K562 (cell line): ENCODE measurements around the gene FBXO9. TPM values are rescaled to one million over a fixed set of nuclear protein-coding genes. Genes with fewer than 3 reads are reported as not detected.

ENCODE experiments used
- ATAC-seq: fragments of 200-7000 bp; cut with Tn5 transposase; 3 replicates; pipeline ENCODE4 v1.9.1; 2020; ENCODE audit warnings: moderate library complexity
- BruUV-seq: library from RNA; stranded (reverse); fragments of 400-500 nt; replicated peaks from 2 replicates; lab custom pipeline; 2021; lab: Mats Ljungman, UMichigan
- CTCF ChIA-PET: fragments of 300-600 bp; formaldehyde crosslinking; extraction: SDS; loops from one replicate; lab custom pipeline; 2021; ENCODE audit warnings: low intra/inter-chr PET ratio; lab: Yijun Ruan, JAX
- POLR2A ChIA-PET: fragments of 300-600, 350-650 bp; sonication (Branson Sonifier 250); formaldehyde crosslinking; extraction: SDS; loops from one replicate; lab custom pipeline; 2021; ENCODE audit warnings: antibody characterized with exemption, inconsistent platforms; lab: Yijun Ruan, JAX
- DNase-seq, 4 experiments: peaks; one replicate each; pipeline versions ENCODE4 v3.0.0 to v3.0.0-alpha.2; 2011 to 2018; ENCODE audit warnings: low spot score in 3 of 4, mixed read lengths in 3 of 4; ENCODE audit errors: extremely low read depth in 1 of 4
- FAIRE-seq: peaks from 2 replicates; lab custom pipeline; 2011; peaks lifted over from hg19 to GRCh38; lab: Jason Lieb, UNC
- H2AFZ ChIP-seq: 2 replicates; pipeline ENCODE4 v1.6.0; 2011; ENCODE audit warnings: low read depth, low read length, control low read depth, inconsistent platforms
- H3K27ac ChIP-seq: fragments of 200-600 bp; 3 replicates; pipeline ENCODE4 v1.8.0; 2011; ENCODE audit warnings: low read depth, mild to moderate bottlenecking, control low read depth, inconsistent platforms, low read length, moderate library complexity, mixed read lengths; ENCODE audit errors: extremely low read depth
- H3K27me3 ChIP-seq, 2 experiments: fragments of 300-600 bp in 1 of 2; 2 replicates in 1 of 2; 3 replicates in 1 of 2; pipeline versions ENCODE4 v1.6.0 to v1.8.0; 2011; ENCODE audit warnings: inconsistent platforms in 2 of 2, low read length in 2 of 2, mild to moderate bottlenecking in 1 of 2, mixed read lengths in 1 of 2, moderate library complexity in 1 of 2; ENCODE audit not compliant: control insufficient read depth in 2 of 2, insufficient read depth in 2 of 2
- H3K36me3 ChIP-seq: fragments of 300-600 bp; 3 replicates; pipeline ENCODE4 v1.8.0; 2011; ENCODE audit warnings: mild to moderate bottlenecking, low read length, inconsistent platforms; ENCODE audit not compliant: control insufficient read depth, insufficient read depth
- H3K4me1 ChIP-seq, 2 experiments: fragments of 200-600 bp in 1 of 2; replicated peaks in 1 of 2; 2 replicates in 1 of 2; 3 replicates in 1 of 2; pipeline versions ENCODE4 v1.5.1 to v1.8.0; 2011; ENCODE audit warnings: inconsistent platforms in 2 of 2, low read length in 2 of 2, mild to moderate bottlenecking in 1 of 2, mixed read lengths in 1 of 2, moderate library complexity in 1 of 2; ENCODE audit not compliant: control insufficient read depth in 2 of 2, insufficient read depth in 2 of 2
- H3K4me2 ChIP-seq: 2 replicates; pipeline ENCODE4 v1.6.1; 2011; ENCODE audit warnings: low read length, control low read depth, inconsistent platforms, mixed read lengths; ENCODE audit not compliant: insufficient read depth
- H3K4me3 ChIP-seq: fragments of 200-600 bp; sonication (generic), shearing (Covaris generic); 2 replicates; pipeline ENCODE4 v1.5.1; 2016; ENCODE audit warnings: control low read depth, inconsistent platforms
- H3K79me2 ChIP-seq: fragments of 200-600 bp; 3 replicates; pipeline ENCODE4 v1.8.0; 2011; ENCODE audit warnings: low read length, inconsistent platforms; ENCODE audit not compliant: control insufficient read depth, insufficient read depth
- H3K9ac ChIP-seq, 2 experiments: 2 replicates each; pipeline versions ENCODE4 v1.6.0 to v1.6.1; 2011; ENCODE audit warnings: low read depth in 2 of 2, low read length in 2 of 2, control low read depth in 1 of 2, inconsistent platforms in 1 of 2, mild to moderate bottlenecking in 1 of 2, mixed read lengths in 1 of 2; ENCODE audit not compliant: insufficient read depth in 1 of 2
- H3K9me1 ChIP-seq: one replicate; pipeline ENCODE4 v1.6.0; 2011; ENCODE audit warnings: inconsistent platforms, mild to moderate bottlenecking, low read length, moderate library complexity; ENCODE audit not compliant: control insufficient read depth, insufficient read depth
- H3K9me3 ChIP-seq: replicated peaks from 2 replicates; pipeline ENCODE4 v1.5.1; 2011; ENCODE audit warnings: low read depth, low read length, inconsistent platforms; ENCODE audit not compliant: control insufficient read depth, insufficient read depth
- H4K20me1 ChIP-seq: replicated peaks from 2 replicates; pipeline ENCODE4 v1.6.1; 2011; ENCODE audit warnings: low read length, inconsistent platforms, mixed read lengths; ENCODE audit not compliant: control insufficient read depth, insufficient read depth
- HDAC8 ChIP-seq: fragments of 450-650 bp; IDR thresholded peaks from 2 replicates; pipeline ENCODE4 v1.6.1; 2016; ENCODE audit warnings: mild to moderate bottlenecking, missing genetic modification characterization, moderate library complexity, missing compliant biosample characterization
- NCOA6 ChIP-seq: fragments of 450-650 bp; IDR thresholded peaks from 2 replicates; pipeline ENCODE4 v1.6.1; 2017; ENCODE audit warnings: mild to moderate bottlenecking
- NFRKB ChIP-seq: fragments of 450-650 bp; IDR thresholded peaks from 2 replicates; pipeline ENCODE4 v1.6.1; 2016; ENCODE audit warnings: low read depth
- RBBP5 ChIP-seq: fragments of 200-600 bp; sonication (generic); IDR thresholded peaks from 2 replicates; pipeline ENCODE4 v1.6.1; 2012; ENCODE audit warnings: borderline replicate concordance, mild to moderate bottlenecking, low read length, control low read depth, inconsistent platforms; ENCODE audit not compliant: insufficient read depth, poor library complexity, severe bottlenecking
- TFAM ChIP-seq: fragments of 250-450 bp; sonication (Bioruptor Pico); conservative IDR thresholded peaks from 2 replicates; pipeline ENCODE4 v1.5.0; 2021; ENCODE audit warnings: mild to moderate bottlenecking, moderate library complexity
- TFE3 ChIP-seq: fragments of 450-650 bp; formaldehyde crosslinking; IDR thresholded peaks from 2 replicates; pipeline ENCODE4 v1.4.0; 2020; ENCODE audit warnings: mild to moderate bottlenecking, mixed read lengths
- ZBTB33 ChIP-seq: sonication (generic); formaldehyde crosslinking; IDR thresholded peaks from 2 replicates; pipeline ENCODE4 v1.8.1; 2023; ENCODE audit warnings: mild to moderate bottlenecking, missing genetic modification reagents
- ZEB2 ChIP-seq: fragments of 450-650 bp; IDR thresholded peaks from 2 replicates; pipeline ENCODE4 v1.6.1; 2016
- ZKSCAN1 ChIP-seq: fragments of 150-350 bp; IDR thresholded peaks from 2 replicates; pipeline ENCODE4 v1.6.1; 2016; ENCODE audit warnings: low read depth, low read length
- WGBS: fragments of 100-300 bp; shearing (Covaris generic); methylation state at CpG from one replicate; pipeline ENCODE4 v1.1.6; 2016; ENCODE audit warnings: low coverage, mixed read lengths; ENCODE audit not compliant: insufficient coverage; ENCODE audit errors: missing lambda C conversion rate; 5-methylcytosine and 5-hydroxymethylcytosine counted together
- in situ Hi-C: fragments of 300-500 bp; cut with MboI; formaldehyde crosslinking; loops from 4 replicates; pipeline ENCODE4 v1.15.0; 2018; ENCODE audit warnings: inconsistent platforms, mixed read lengths
- intact Hi-C: fragments of 100-400 bp; cut with micrococcal nuclease; formaldehyde crosslinking; loops from 2 replicates; pipeline ENCODE4 v1.14.2; 2022
- polyA plus RNA-seq, 8 experiments: library from polyadenylated mRNA; depleted of rRNA in 4 of 8; stranded (reverse) in 5 of 8; unstranded in 3 of 8; fragments of >200 nt; fragmentation: Nextera tagmentation in 2 of 8; fragmentation: Illumina TruSeq in 1 of 8; extraction: Ambion mirVana in 2 of 8; extraction: Trizol in 1 of 8; gene quantifications; 2 replicates each; pipeline versions ENCODE4 v1.2.1 to v1.2.3, GENCODE V29; 2011 to 2014; ENCODE audit warnings: inconsistent platforms in 1 of 8, missing spikeins in 1 of 8
- total RNA-seq, 7 experiments: library from RNA; depleted of rRNA in 6 of 7; stranded (reverse); fragments of >200 nt in 6 of 7; fragmentation: Illumina TruSeq in 2 of 7; extraction: Trizol in 2 of 7; gene quantifications; 2 replicates each; pipeline versions ENCODE4 v1.2.1 to v1.2.3, GENCODE V29; 2011 to 2021; ENCODE audit warnings: low replicate concordance in 1 of 7

Gene FBXO9
- total and polyA plus RNA-seq, 9 of the 15 experiments (the other 6 are each of a cell fraction or from before 2014, with no cell fraction given) = 10.1 to 85.3 (median 51.4) TPM

- no peaks in the 10 kb centered on the region for H4K20me1 ChIP-seq
These were observed 46.7 kb downstream of the FBXO9 start for GRCh38 chr6:53111865-53112264.

More at GRCh38 chr6:53111865-53112264, 46.7 kb downstream of the FBXO9 start:
- Histone ChIP-seq H3K9me3 (no peaks in the 10 kb centered on the region), H3K27me3 (0 out of 5 replicates have a peak, but pooled peaks cover 0 to 9% of the 10 kb centered on the region in 2 experiments), H3K36me3 (no peaks in the 10 kb centered on the region), H3K9ac (no peak overlapping the region), H3K79me2 (no peaks in the 10 kb centered on the region)
- CTCF ChIA-PET = no interaction called here
- TF ChIP-seq NCOA6 = no peak
- TF ChIP-seq HDAC8 (tag) = no peak
- no peak for TF ChIP-seq ZKSCAN1
- TF ChIP-seq TFAM (CRISPR knock-in tag) = no peak
- no peak for TF ChIP-seq RBBP5
- TF ChIP-seq TFE3 = no peak
- no peak for TF ChIP-seq ZEB2
- no peak for TF ChIP-seq ZBTB33 (CRISPR knock-in tag)
- no peak for TF ChIP-seq NFRKB
- TF ChIP-seq, all 486 proteins: peak for 0
- intact Hi-C loops (no loop called here), in situ Hi-C loops (no loop called here)
- FAIRE-seq = no peak
- no peak overlapping the region for H3K27ac ChIP-seq
- H2AFZ ChIP-seq = no peak overlapping the region
- no peaks in the 10 kb centered on the region for H3K4me1 ChIP-seq
- POLR2A ChIA-PET = no interaction called here
- 8% methylated on average over 6 of the region's 6 CpGs for WGBS
- H3K9me1 ChIP-seq = no peaks in the 10 kb centered on the region
- ATAC-seq = no peak
- H3K4me3 ChIP-seq = no peak overlapping the region
- no peak overlapping the region for H3K4me2 ChIP-seq
- no peak for DNase-seq
- BruUV-seq = no TSS peak
